Renal pelvis (tissue), 4 donors: ENCODE measurements around the gene DEGS1. TPM values are rescaled to one million over a fixed set of nuclear protein-coding genes. Genes with fewer than 3 reads are reported as not detected.

Experiments used
- DNase-seq: peaks from one replicate; pipeline ENCODE4 v3.0.0-alpha.2; 2013
- polyA plus RNA-seq, 3 donors: library from polyadenylated mRNA; unstranded; fragments of 120-200 nt; gene quantifications; one replicate each; pipeline ENCODE4 v1.2.1, GENCODE V29; 2013; ENCODE audit not compliant: insufficient read length in 3 of 3

DEGS1 gene
- polyA plus RNA-seq, 3 donors = 43.3 to 51.7 (median 46.7) TPM

- DNase-seq = no peak
Measured at GRCh38 chr1:224173523-224173922, 9.5 kb upstream of the DEGS1 start.

GRCh38 chr1:224175617-224176016, 7.4 kb upstream of the DEGS1 start:
- DNase-seq = peak; percentile 48

GRCh38 chr1:224177356-224177999, 5.6 kb upstream of the DEGS1 start:
- no peak for DNase-seq

GRCh38 chr1:224178894-224179293, 4.1 kb upstream of the DEGS1 start:
- DNase-seq = no peak

- no peak for DNase-seq
Measured at GRCh38 chr1:224180783-224181452, 2.1 kb upstream of the DEGS1 start.

- no peak for DNase-seq
Measured at GRCh38 chr1:224181453-224181810, 1.6 kb upstream of the DEGS1 start.

GRCh38 chr1:224182057-224182865, 779 bp upstream of the DEGS1 start:
- DNase-seq = no peak

- no peak for DNase-seq
Measured at GRCh38 chr1:224183591-224184312, 712 bp downstream of the DEGS1 start.

GRCh38 chr1:224185208-224185607, 2.2 kb downstream of the DEGS1 start:
- no peak for DNase-seq

- DNase-seq = no peak
Measured at GRCh38 chr1:224188286-224188685, 5.2 kb downstream of the DEGS1 start.

- DNase-seq = no peak
Measured at GRCh38 chr1:224189561-224189960, 6.5 kb downstream of the DEGS1 start.

GRCh38 chr1:224192082-224192788, 9.2 kb downstream of the DEGS1 start:
- no peak for DNase-seq

GRCh38 chr1:224193319-224193966, 10.4 kb downstream of the DEGS1 start:
- DNase-seq = no peak

- DNase-seq = no peak
Measured at GRCh38 chr1:224196813-224197600, 14.0 kb downstream of the DEGS1 start.

- no peak for DNase-seq
Measured at GRCh38 chr1:224198572-224198971, 15.5 kb downstream of the DEGS1 start.

GRCh38 chr1:224199679-224200078, 16.6 kb downstream of the DEGS1 start:
- DNase-seq = no peak

GRCh38 chr1:224201383-224201782, 18.3 kb downstream of the DEGS1 start:
- no peak for DNase-seq

- DNase-seq = no peak
Measured at GRCh38 chr1:224201853-224202252, 18.8 kb downstream of the DEGS1 start.

- peak; percentile 73 for DNase-seq
Measured at GRCh38 chr1:224203243-224204016, 20.4 kb downstream of the DEGS1 start.
